Measurements from ENCODE around the gene NAXD. TPM values are rescaled to one million over a fixed set of nuclear protein-coding genes. Genes with fewer than 3 reads are reported as not detected.

The NAXD gene
- total RNA-seq, 1 experiment from 2014 or later, result 22.8 TPM

Other genes with a start within 250 kb of the NAXD start
- 7.3 and 7.6 TPM in 2 replicates for gene RAB20, start 53.8 kb upstream of the NAXD start, total RNA-seq (2014; rRNA removed; shearing (Covaris generic))
- 79.3 and 88.4 TPM in 2 replicates for gene CARS2, start 90.6 kb downstream of the NAXD start, total RNA-seq (2014; rRNA removed; shearing (Covaris generic))
- 10.6 and 19.2 TPM in 2 replicates for gene ING1, start 98.2 kb downstream of the NAXD start, total RNA-seq (2014; rRNA removed; shearing (Covaris generic))